ENCODE results near the gene CAMP.
A peak's percentile ranks its signal among the peaks of the same experiment; 100 is the strongest.

CAMP gene

DNA sequence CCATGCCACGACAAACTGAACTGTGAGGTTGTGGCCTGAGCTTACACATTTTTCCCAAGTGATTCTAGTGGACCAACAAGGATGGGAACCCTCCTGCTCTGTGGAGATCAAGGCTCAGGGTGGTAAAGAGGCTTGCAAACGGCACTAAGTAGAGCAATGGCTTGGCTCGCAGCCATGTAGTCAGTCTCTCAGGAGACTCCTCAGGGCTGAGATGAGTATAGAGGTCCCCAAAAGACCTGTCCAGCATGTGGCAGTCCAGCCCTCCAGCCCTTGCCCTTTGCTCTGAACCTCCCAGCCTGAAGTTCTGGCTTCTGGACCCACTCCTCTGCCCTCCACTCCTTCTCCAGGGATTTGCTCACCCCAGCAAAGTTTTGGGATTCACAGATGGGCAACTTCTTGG lies 8.3 kb upstream of the CAMP start:
- no peak for DNase-seq

GRCh38 chr3:48215466-48215865 lies 7.8 kb upstream of the CAMP start:
- DNase-seq = no peak

- no peak for DNase-seq
Observed at GRCh38 chr3:48215876-48216275, 7.4 kb upstream of the CAMP start.

- no peak for DNase-seq
Observed at GRCh38 chr3:48217449-48217848, 5.8 kb upstream of the CAMP start.

DNA sequence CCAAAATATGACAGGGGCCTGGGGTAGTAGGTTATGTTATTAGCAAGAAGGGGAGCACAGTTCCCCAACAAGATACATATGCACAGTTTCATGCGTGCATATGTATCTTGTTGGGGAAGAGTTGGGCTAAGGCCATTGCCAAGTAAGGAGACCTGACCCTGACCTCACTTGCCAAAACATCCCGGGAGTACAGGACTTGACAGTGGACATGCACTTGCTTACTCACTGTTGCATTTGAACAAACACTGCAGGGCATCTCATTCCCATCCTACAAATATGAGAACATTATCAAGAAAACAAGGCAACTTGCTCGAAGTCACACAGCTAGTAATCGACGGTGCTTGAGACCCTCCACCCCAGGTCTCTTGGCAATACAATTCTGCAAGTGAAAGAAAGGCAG lies 4.8 kb upstream of the CAMP start:
- no peak for DNase-seq

GRCh38 chr3:48219543-48219942 lies 3.8 kb upstream of the CAMP start:
- DNase-seq = no peak

- DNase-seq = no peak
Observed at GRCh38 chr3:48220746-48221145, 2.5 kb upstream of the CAMP start.

GRCh38 chr3:48225587-48225986 lies 2.3 kb downstream of the CAMP start:
- no peak for DNase-seq

GRCh38 chr3:48226939-48227338 lies 3.6 kb downstream of the CAMP start:
- no peak for DNase-seq

DNA sequence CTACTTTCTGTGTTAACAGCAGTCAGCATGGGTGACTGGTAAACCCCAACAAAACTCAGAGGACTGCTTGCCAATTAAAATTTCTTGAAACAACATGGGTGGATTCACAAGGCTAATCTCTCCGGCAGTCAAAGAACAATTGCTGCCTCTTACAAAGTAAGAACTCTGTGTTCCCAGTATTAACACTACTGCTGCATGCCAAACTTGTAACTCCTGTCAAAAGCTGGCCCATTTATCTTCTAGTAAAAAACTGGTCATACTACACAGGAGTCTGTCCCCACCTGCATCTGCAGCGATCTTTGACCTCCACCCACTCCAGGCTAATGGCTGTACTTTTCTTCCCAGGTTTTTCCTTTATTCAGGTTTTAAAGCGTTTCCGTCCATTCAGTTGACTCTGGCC lies 8.9 kb downstream of the CAMP start:
- no peak for DNase-seq

GRCh38 chr3:48232734-48233133 lies 9.4 kb downstream of the CAMP start:
- DNase-seq = peak; percentile 59 to 80

DNA sequence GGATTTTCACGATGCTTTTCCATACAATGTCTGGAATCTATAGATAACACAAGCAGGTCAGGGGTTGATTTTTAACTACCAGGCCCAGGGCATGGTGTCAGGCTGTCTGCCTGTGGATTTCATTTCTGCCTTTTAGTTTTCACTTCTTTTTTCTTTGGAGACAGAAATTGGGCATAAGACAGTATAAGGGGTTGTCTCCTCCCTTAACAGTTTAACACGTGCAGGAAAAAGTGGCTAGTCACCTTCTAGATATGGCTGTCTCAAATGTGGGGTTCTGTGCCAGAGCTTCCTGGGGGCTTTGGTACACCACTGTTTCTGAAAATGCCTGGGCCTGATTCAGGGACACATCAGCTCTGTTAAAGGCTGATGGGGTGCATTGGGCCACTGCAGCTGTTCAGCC lies 10.2 kb downstream of the CAMP start:
- DNase-seq = no peak

DNA sequence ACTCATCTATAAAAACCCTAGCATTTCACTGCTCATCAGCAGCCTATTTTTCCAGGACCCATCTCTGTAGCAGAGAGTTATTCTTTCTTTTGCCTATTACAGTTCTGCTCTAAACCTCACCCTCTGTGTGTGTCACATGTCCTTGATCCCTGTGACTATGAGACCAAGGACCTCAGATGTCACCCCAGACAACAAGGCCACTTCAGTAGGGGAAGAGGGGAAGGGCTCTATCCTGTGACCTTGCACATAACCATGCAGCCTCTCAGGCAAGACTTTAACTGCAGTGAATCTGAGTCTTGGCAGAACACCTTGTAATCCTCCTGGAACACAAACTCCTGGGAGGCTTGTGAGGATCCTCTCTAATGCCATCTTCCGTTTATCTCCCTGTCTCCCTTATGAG lies 13.2 kb downstream of the CAMP start:
- DNase-seq = no peak

DNA sequence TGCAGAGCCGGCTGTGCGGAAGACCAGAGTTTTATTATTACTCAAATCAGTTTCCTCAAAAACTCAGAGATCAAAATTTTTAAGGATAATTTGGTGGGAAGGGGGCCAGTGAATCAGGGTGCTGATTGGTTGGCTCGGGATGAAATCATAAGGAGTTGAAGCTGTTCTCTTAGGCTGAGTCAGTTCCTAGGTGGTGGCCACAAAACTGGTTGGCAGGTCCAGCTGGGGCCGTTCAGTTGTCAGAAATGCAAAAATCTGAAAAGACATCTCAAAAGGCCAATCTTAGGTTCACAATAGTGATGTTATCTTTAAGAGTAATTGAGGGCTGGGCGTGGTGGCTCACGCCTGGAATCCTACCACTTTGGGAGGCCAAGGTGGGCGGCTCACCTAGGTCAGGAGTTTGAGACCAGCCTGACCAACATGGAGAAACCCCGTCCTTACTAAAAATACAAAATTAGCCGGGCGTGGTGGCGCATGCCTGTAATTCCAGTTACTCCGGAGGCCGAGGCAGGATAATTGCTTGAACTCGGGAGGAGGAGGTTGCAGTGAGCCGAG lies 15.3 kb downstream of the CAMP start:
- no peak for DNase-seq

DNA sequence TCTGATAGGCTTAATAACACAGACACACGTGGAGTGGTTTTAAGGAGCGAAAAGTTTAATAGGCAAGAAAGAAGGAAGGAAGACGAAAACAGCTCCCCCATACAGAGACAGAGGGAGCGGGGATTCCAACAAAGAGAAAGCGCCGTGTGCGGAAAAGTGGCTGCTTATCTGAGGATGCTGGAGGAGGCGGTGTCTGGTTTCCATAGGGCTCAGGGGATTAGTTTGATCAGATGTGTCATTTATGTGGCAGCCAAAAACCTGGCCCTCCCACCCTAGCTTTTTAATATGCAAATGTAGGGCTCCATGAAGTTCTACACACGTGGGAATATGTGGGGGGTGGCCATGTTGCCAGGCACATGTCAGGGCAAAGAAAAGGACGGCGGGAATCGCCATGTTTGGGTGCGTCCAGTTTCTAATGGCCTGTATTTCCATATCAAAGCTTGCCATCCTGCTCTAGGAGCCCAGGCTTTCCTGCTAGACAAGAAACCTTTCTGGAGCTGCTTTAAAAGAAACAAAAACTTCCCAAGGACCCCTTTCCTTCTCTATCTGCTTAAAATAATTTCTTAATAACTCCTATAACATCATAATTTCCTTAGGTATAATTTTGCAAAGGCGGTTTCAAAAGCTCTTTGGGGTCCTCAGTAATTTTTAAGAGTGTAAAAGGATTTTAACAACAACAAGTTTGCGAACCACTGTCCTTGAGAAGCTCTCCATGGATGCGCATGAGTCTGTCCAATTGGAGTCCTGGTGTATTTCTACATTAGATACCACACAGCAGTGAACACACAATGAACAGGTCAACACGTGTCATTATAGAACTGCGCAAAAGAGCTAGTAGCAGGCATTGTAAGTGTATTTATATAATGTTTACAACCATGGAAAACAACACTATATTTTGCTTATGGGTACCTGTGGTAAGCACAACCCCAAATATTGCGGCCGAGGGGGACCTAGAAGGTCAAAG lies 17.0 kb downstream of the CAMP start:
- no peak for DNase-seq

DNA sequence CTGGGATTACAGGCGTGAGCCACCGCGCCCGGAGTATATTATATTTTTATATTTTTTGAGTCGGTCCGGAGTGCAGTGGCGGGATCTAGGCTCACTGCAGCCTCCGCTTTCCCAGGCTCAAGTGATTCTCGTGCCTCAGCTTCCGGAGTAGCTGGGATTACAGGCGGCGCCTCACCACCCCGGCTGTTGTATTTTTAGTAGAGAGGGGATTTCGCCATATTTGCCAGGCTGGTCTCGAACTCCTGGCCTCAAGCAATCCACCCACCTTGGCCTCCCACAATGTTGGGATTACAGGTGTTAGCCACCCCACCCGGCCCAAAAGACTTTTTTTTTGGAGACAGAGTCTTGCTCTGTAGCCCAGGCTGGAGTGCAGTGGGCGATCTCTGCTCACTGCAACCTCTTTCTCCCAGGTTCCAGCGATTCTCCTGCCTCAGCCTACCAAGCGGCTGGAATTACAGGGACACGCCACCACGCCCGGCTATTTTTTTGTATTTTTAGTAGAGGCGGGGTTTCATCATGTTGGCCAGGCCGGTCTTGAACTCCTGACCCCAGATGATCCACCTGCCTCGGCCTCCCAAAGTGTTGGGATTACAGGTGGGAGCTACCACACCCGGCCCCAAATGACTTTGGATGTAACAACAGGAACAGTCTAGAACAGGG lies 18.6 kb downstream of the CAMP start:
- DNase-seq = no peak

DNA sequence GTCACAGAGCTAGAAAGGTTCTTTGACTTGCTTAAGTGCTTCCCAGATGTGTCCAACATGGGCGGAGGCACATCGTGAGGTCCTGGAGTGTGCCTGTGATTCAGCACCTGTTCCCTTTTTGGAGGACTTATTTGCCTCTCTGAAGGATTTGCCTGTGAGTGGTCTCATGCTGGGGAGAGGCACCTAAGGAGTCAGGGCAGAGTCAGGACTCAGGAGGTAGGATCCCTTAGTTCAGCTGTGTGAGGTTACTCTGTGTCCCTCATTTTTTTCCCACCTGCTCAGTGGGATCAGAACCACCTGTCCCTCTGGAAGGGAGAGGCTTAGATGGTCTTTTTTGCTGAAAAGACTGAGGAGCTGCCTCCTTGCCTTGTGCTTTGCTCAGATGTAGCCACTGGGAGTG lies 20.6 kb downstream of the CAMP start:
- no peak for DNase-seq

- DNase-seq = no peak
Observed at GRCh38 chr3:48244461-48244860, 21.2 kb downstream of the CAMP start.

DNA sequence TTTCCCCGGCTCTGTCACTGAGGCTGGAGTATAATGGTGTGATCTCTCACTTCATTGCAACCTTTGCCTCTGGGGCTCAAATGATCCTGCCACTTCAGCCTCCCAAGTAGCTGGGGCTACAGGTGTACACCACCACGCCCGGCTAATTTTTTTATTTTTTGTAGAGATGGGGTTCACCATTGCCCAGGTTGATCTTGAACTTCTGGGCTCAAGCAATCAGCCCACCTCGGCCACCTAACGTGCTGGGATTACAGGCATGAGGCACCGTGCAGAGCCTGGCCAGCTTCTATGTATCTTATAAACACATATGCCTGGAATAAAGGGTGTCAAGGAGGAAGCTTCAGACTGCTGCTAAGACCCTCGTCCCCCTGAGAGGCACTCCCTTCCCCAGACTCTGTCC lies 21.8 kb downstream of the CAMP start:
- no peak for DNase-seq

DNA sequence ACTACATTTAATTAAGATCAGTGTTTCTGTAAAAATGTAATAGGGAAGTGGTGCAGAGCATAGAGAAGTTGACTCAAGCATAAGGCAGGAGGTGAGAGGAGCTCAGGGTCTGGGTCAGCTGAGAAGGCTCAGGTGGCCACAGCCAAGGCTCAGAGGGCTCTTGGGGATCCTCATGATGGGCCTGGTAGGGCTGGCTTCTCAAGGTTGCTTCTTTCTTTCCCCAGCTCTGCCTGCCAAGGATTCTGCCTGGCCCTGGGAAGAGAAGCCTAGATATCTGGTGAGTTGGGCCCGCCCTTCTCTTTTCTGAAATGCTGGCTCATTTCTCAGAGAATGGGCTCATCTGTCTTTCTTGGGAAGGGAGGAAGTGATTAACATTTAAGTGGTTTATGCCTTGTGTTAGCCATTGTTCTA lies 24.1 kb downstream of the CAMP start:
- DNase-seq = no peak

DNA sequence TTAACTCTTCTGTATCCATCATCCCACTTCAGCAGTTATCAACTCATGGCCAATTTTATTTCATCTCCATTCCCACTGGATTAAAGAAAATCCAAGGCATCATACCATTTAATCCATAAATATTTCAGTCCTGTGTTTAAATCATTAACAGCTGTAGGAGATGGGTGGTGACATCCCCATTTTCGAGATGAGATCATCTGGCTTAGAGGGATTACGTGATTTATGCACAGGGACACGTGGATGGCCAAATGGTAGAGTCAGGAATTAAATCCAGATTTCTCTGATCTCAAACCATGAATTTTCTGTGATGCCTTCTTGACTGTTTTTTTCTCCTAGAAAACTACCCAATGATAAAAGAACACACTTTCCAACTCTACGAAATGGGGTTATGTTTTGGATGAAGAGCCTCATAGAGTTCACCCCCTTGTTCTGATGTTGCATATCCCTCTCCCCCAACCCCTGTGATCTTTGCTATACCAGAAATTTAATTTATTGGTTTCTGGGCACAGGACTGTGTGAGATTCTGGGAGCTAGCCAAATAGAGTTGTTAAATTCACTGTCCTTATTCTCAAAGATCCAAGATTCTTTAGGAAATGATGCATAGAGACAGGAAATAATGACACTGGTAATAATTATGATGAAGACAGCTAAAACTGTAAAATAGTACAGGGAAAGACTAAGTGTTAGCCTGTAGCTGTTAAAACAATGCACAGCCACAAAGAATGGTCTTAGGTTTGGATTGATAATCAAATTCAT lies 25.0 kb downstream of the CAMP start:
- DNase-seq = no peak

DNA sequence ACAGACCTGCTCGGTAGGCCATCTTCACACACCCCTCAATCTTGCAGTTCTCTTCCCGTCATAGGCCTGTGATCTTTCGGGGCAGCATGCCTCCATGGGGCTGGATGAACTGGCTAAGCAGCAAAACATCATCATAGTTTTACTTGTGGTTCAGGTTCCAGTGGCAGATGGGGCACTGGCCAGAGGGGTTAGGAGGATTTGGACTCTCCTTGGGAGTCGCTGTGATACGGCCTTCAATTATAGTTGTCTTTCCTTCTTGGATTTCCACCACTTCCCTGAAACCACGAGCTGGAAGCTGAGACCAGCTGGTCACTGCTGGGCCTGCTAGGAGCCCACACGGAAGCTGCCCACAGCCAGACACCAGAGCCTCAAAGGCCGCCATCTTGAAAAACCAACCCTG lies 33.3 kb downstream of the CAMP start:
- no peak for DNase-seq

DNA sequence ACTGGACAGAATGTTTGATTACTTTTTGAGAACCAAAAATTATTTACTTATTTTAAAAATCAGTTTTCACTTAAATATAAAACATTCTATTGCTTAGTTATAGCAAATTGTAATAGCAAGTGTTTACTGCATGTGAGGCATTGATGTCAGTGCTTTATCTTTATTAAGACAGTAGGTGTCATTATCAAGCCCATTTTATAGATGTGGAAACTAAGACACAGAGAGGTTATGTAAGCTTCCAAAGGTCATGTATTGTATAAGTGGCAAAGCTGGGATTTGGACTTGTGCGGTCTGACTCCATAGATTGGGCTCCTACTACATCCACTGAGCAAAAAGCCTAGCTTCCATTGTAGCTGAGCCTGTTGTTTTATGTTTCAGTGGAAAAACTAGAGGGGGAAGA lies 35.2 kb downstream of the CAMP start:
- no peak for DNase-seq
